HCT116 (cell line): ENCODE data around the gene WHRN. TPM values are rescaled to one million over a fixed set of nuclear protein-coding genes. Genes with fewer than 3 reads are reported as not detected.

Experiments
- ATAC-seq: fragments of 200-7000 bp; cut with Tn5 transposase; 2 replicates; pipeline ENCODE4 v1.9.1; 2020; ENCODE audit warnings: mild to moderate bottlenecking, moderate library complexity
- BruUV-seq: library from RNA; stranded (reverse); fragments of 400-500 nt; replicated peaks from 2 replicates; lab custom pipeline; 2021; lab: Mats Ljungman, UMichigan
- CTCF ChIA-PET: fragments of 300-600 bp; sonication (Branson Sonifier 250); formaldehyde crosslinking; loops from one replicate; lab custom pipeline; 2021; ENCODE audit warnings: antibody characterized with exemption; lab: Charles Lee
- POLR2A ChIA-PET: fragments of 300-600, 350-600 bp; sonication (Branson Sonifier 250); formaldehyde crosslinking; loops from one replicate; lab custom pipeline; 2021; ENCODE audit warnings: antibody characterized with exemption; lab: Charles Lee
- RAD21 ChIA-PET, 2 experiments: fragments of 300-600 bp; sonication (Branson Sonifier 250); formaldehyde crosslinking; loops; one replicate each; lab custom pipeline; 2023; ENCODE audit warnings: low total read pairs in 2 of 2; ENCODE audit not compliant: uncharacterized antibody in 2 of 2, unreplicated experiment in 2 of 2, low non-redundant PET in 1 of 2; lab: Charles Lee
- DNase-seq: peaks from one replicate; pipeline ENCODE4 v3.0.0-alpha.2; 2010; ENCODE audit warnings: low read depth, low spot score
- H2AFZ ChIP-seq: fragments of 200-600 bp; shearing (Covaris generic), sonication (generic); 2 replicates; pipeline ENCODE4 v1.6.1; 2017; ENCODE audit warnings: low read depth, mixed run types, mixed read lengths, antibody characterized with exemption, low read length; ENCODE audit not compliant: poor library complexity, severe bottlenecking
- H3K27ac ChIP-seq: 2 replicates; pipeline ENCODE4 v1.5.1; 2012; ENCODE audit warnings: low read depth, low read length
- H3K27me3 ChIP-seq: fragments of 200-600 bp; sonication (generic); 2 replicates; pipeline ENCODE4 v1.6.1; 2016; ENCODE audit warnings: mixed run types, low read length, mixed read lengths; ENCODE audit not compliant: insufficient read depth
- H3K36me3 ChIP-seq, 2 experiments: fragments of 200-500 bp in 1 of 2; fragments of 200-600 bp in 1 of 2; sonication (Bioruptor generic) in 1 of 2; sonication (generic) in 1 of 2; 2 replicates each; pipeline versions ENCODE4 v1.5.1 to v1.6.1; 2014 to 2016; ENCODE audit warnings: low read length in 2 of 2, inconsistent platforms in 1 of 2, mixed read lengths in 1 of 2, mixed run types in 1 of 2; ENCODE audit not compliant: insufficient read depth in 2 of 2, control insufficient read depth in 1 of 2
- H3K4me1 ChIP-seq, 2 experiments: fragments of 200-600 bp in 1 of 2; sonication (generic) in 1 of 2; 2 replicates each; pipeline versions ENCODE4 v1.5.1 to v1.6.1; 2012 to 2017; ENCODE audit warnings: low read length in 2 of 2, inconsistent platforms in 1 of 2, mild to moderate bottlenecking in 1 of 2, mixed read lengths in 1 of 2, mixed run types in 1 of 2, moderate library complexity in 1 of 2; ENCODE audit not compliant: insufficient read depth in 2 of 2, control insufficient read depth in 1 of 2
- H3K4me2 ChIP-seq: fragments of 200-600 bp; sonication (generic); 2 replicates; pipeline ENCODE4 v1.6.1; 2017; ENCODE audit warnings: mixed run types, low read length, mixed read lengths
- H3K4me3 ChIP-seq, 2 experiments: fragments of 200-600 bp in 1 of 2; sonication (generic) in 1 of 2; replicated peaks in 1 of 2; 2 replicates each; pipeline ENCODE4 v1.5.1; 2011 to 2016; ENCODE audit warnings: low read length in 2 of 2, control low read depth in 1 of 2, low read depth in 1 of 2, mild to moderate bottlenecking in 1 of 2, mixed read lengths in 1 of 2, mixed run types in 1 of 2
- H3K79me2 ChIP-seq: fragments of 200-600 bp; sonication (generic); 2 replicates; pipeline ENCODE4 v1.6.1; 2017; ENCODE audit warnings: mild to moderate bottlenecking, mixed run types, low read length, moderate library complexity, mixed read lengths; ENCODE audit not compliant: insufficient read depth
- H3K9ac ChIP-seq: fragments of 200-600 bp; sonication (generic); 2 replicates; pipeline ENCODE4 v1.6.1; 2016; ENCODE audit warnings: low read length, mixed read lengths
- H3K9me2 ChIP-seq: fragments of 200-600 bp; sonication (generic), shearing (Covaris generic); 2 replicates; pipeline ENCODE4 v1.6.1; 2017; ENCODE audit warnings: mixed run types, mild to moderate bottlenecking, moderate library complexity; ENCODE audit not compliant: insufficient read depth
- H3K9me3 ChIP-seq, 2 experiments: fragments of 200-500 bp in 1 of 2; fragments of 200-600 bp in 1 of 2; sonication (Bioruptor generic) in 1 of 2; sonication (generic) in 1 of 2; 2 replicates each; pipeline ENCODE4 v1.6.1; 2014 to 2017; ENCODE audit warnings: low read length in 2 of 2, mixed read lengths in 2 of 2, inconsistent platforms in 1 of 2, low read depth in 1 of 2, mild to moderate bottlenecking in 1 of 2, mixed run types in 1 of 2, moderate library complexity in 1 of 2; ENCODE audit not compliant: control insufficient read depth in 1 of 2, insufficient read depth in 1 of 2
- H4K20me1 ChIP-seq: fragments of 200-600 bp; sonication (generic), shearing (Covaris generic); 2 replicates; pipeline ENCODE4 v1.6.1; 2017; ENCODE audit warnings: mixed run types, mild to moderate bottlenecking, moderate library complexity; ENCODE audit not compliant: insufficient read depth
- CBX3 ChIP-seq: IDR thresholded peaks from 2 replicates; pipeline ENCODE4 v1.6.1; 2012; ENCODE audit warnings: low read depth
- CEBPB ChIP-seq: IDR thresholded peaks from 2 replicates; pipeline ENCODE4 v1.6.1; 2012; ENCODE audit warnings: low read depth
- EGR1 ChIP-seq: IDR thresholded peaks from 2 replicates; pipeline ENCODE4 v1.6.1; 2012; ENCODE audit warnings: low read depth
- EZH2 ChIP-seq: fragments of 200-600 bp; sonication (generic); IDR thresholded peaks from 2 replicates; pipeline ENCODE4 v1.6.1; 2017; ENCODE audit warnings: antibody characterized with exemption, mixed run types
- EZH2phosphoT487 ChIP-seq: fragments of 200-600 bp; IDR thresholded peaks from 2 replicates; pipeline ENCODE4 v1.6.1; 2018; ENCODE audit warnings: antibody characterized with exemption, borderline replicate concordance
- FOSL1 ChIP-seq: IDR thresholded peaks from 2 replicates; pipeline ENCODE4 v1.6.1; 2012; ENCODE audit warnings: low read depth
- POLR2A ChIP-seq: IDR thresholded peaks from 2 replicates; pipeline ENCODE4 v1.7.0; 2011; ENCODE audit warnings: borderline replicate concordance; ENCODE audit not compliant: insufficient read depth, insufficient read length; ENCODE audit errors: extremely low read depth
- POLR2AphosphoS5 ChIP-seq: IDR thresholded peaks from 2 replicates; pipeline ENCODE4 v1.6.1; 2011; ENCODE audit warnings: mild to moderate bottlenecking, low read depth, low read length, moderate library complexity
- RAD21 ChIP-seq: IDR thresholded peaks from 2 replicates; pipeline ENCODE4 v1.6.1; 2012; ENCODE audit warnings: low read depth, mild to moderate bottlenecking
- SIN3A ChIP-seq: IDR thresholded peaks from 2 replicates; pipeline ENCODE4 v1.6.1; 2012; ENCODE audit warnings: low read depth
- SP1 ChIP-seq: IDR thresholded peaks from 2 replicates; pipeline ENCODE4 v1.6.1; 2012; ENCODE audit warnings: low read depth
- TCF7L2 ChIP-seq: IDR thresholded peaks from 2 replicates; pipeline ENCODE4 v1.7.0; 2011; ENCODE audit warnings: borderline replicate concordance, inconsistent platforms; ENCODE audit not compliant: insufficient read depth, insufficient read length; ENCODE audit errors: extremely low read depth
- ZFX ChIP-seq: fragments of 450-650 bp; IDR thresholded peaks from 2 replicates; pipeline ENCODE4 v1.6.1; 2017
- ZNF274 ChIP-seq: fragments of 200-500 bp; sonication (Bioruptor generic); IDR thresholded peaks from 2 replicates; pipeline ENCODE4 v1.6.1; 2014; ENCODE audit warnings: mild to moderate bottlenecking, low read depth, low read length, inconsistent platforms
- intact Hi-C: fragments of 100-400 bp; cut with micrococcal nuclease; formaldehyde crosslinking; loops from 2 replicates; pipeline ENCODE4 v1.10.0; 2022
- total RNA-seq: library from RNA; stranded (reverse); gene quantifications from one replicate; pipeline ENCODE4 v1.2.1, GENCODE V29; 2021; ENCODE audit not compliant: unreplicated experiment
- TF ChIP-seq, protein P1 (sequence below): IDR thresholded peaks from 2 replicates; pipeline ENCODE4 v1.6.1; 2012; ENCODE audit warnings: low read depth

Gene WHRN
- total RNA-seq, 1 experiment from 2014 or later = 12.8 TPM

DNA sequence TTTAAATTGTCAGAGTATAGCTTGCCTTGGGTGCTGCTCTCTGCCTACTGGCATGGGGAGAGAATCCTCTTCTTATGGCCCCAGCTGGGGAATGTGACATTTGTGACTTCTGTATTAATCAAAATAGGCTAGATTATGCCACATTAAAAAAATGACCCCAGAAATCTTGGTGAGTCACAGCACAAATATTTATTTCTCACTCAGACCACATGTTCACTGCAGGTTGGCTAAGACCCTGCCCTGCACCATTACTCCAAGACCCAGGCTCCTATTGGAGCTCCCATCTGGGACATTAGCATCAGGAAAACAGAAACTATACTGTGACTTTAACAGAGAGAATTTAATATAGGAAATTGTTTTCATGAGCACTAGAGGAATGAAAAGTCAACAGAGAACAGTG, 16.6 kb upstream of the WHRN start:
- ChIA-PET RAD21 (no interaction called here), POLR2A (no interaction called here), CTCF (interaction anchor here (1.4 kb wide), 1 partner anchor 131 kb away, joined by 3 read pairs; no protein-coding TSS in a partner anchor)
- no peak overlapping the region for H3K4me2 ChIP-seq
- H3K4me1 ChIP-seq = peaks cover 3 to 16% of the 10 kb centered on the region in 2 experiments; a peak in 3 of 4 replicates
- no peak overlapping the region for H3K9ac ChIP-seq
- H4K20me1 ChIP-seq = no peaks in the 10 kb centered on the region
- TF ChIP-seq EGR1 (no peak), TCF7L2 (no peak), EZH2 (no peak), CEBPB (no peak), CBX3 (no peak), FOSL1 (no peak), ZFX (no peak), POLR2AphosphoS5 (no peak), EZH2phosphoT487 (no peak), POLR2A (no peak), SIN3A (no peak), ZNF274 (no peak), RAD21 (no peak), SP1 (no peak)
- TF ChIP-seq, protein P1, sequence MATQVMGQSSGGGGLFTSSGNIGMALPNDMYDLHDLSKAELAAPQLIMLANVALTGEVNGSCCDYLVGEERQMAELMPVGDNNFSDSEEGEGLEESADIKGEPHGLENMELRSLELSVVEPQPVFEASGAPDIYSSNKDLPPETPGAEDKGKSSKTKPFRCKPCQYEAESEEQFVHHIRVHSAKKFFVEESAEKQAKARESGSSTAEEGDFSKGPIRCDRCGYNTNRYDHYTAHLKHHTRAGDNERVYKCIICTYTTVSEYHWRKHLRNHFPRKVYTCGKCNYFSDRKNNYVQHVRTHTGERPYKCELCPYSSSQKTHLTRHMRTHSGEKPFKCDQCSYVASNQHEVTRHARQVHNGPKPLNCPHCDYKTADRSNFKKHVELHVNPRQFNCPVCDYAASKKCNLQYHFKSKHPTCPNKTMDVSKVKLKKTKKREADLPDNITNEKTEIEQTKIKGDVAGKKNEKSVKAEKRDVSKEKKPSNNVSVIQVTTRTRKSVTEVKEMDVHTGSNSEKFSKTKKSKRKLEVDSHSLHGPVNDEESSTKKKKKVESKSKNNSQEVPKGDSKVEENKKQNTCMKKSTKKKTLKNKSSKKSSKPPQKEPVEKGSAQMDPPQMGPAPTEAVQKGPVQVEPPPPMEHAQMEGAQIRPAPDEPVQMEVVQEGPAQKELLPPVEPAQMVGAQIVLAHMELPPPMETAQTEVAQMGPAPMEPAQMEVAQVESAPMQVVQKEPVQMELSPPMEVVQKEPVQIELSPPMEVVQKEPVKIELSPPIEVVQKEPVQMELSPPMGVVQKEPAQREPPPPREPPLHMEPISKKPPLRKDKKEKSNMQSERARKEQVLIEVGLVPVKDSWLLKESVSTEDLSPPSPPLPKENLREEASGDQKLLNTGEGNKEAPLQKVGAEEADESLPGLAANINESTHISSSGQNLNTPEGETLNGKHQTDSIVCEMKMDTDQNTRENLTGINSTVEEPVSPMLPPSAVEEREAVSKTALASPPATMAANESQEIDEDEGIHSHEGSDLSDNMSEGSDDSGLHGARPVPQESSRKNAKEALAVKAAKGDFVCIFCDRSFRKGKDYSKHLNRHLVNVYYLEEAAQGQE = no peak
- intact Hi-C loops = no loop called here
- H3K79me2 ChIP-seq = no peaks in the 10 kb centered on the region
- no peak for ATAC-seq
- no peaks in the 10 kb centered on the region for H3K9me3 ChIP-seq
- no peak overlapping the region for H3K4me3 ChIP-seq
- H3K27ac ChIP-seq = no peak overlapping the region
- no peak overlapping the region for H2AFZ ChIP-seq
- no peaks in the 10 kb centered on the region for H3K36me3 ChIP-seq
- no peaks in the 10 kb centered on the region for H3K9me2 ChIP-seq
- H3K27me3 ChIP-seq = 0 out of 2 replicates have a peak, but pooled peaks cover 9% of the 10 kb centered on the region
- no TSS peak for BruUV-seq
- no peak for DNase-seq
